GM15510 (cell line): ENCODE measurements around the gene ERC2.

Source experiments
- POLR2A ChIP-seq: IDR thresholded peaks from 3 replicates; pipeline ENCODE4 v1.6.1; 2011; ENCODE audit warnings: borderline replicate concordance; ENCODE audit not compliant: insufficient read length; ENCODE audit errors: extremely low read depth

ERC2 gene

DNA sequence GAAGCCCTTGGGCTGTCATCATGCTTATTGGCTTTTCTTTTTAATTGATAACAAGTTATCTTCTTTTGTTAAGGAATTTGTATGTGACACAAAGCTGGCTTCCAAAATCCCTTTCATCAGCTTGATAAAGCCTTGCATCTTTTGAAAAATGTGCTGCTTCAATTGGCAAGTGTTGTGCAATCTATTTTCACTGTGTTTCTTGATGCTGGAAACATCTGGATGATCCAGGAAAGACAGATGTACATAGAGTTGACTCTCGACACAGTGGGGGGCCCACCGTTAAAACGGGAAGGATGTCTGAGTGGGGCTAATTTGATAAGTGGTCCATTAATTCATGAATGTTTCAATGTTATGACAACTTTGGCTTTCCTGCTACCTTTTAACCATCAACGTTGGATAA is 822.8 kb downstream of the ERC2 start:
- no peak for TF ChIP-seq POLR2A

DNA sequence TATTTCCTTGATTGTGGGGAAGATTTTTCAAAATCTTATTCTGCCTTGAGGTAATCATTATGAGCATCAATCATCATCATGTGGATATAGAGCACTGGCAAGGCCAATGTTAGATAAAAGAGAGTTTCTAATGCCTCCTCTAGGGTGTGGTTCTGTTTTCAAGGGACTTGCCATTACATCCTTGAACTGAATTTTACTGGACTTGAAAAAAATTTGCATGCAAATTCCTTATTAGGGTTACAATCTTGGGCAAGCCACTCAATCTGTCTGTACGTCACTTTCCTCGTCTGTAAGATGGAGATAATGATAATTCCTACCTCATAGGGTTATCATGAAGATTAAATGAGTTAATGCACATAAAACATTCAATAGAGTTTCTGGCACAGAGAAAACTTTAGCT is 825.0 kb downstream of the ERC2 start:
- no peak for TF ChIP-seq POLR2A

DNA sequence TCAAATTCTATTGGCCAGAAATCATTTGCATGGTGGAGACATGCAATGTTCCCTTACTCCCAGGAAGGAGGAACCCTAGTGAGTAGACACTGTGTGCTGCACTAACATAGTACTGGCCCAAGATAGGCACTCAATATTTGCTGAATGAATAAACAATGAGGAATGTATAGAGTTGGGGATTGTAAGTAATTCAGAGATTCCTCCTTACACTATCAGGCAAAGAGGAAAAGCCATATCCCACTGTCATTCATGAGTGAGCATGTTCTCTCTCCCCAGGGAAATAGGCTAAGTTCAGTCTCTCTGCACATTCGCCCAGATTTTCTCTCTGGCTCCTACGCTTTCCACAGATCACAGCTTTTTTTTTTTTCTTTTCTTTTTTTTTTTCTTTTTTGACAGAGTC is 826.3 kb downstream of the ERC2 start:
- TF ChIP-seq POLR2A = no peak

DNA sequence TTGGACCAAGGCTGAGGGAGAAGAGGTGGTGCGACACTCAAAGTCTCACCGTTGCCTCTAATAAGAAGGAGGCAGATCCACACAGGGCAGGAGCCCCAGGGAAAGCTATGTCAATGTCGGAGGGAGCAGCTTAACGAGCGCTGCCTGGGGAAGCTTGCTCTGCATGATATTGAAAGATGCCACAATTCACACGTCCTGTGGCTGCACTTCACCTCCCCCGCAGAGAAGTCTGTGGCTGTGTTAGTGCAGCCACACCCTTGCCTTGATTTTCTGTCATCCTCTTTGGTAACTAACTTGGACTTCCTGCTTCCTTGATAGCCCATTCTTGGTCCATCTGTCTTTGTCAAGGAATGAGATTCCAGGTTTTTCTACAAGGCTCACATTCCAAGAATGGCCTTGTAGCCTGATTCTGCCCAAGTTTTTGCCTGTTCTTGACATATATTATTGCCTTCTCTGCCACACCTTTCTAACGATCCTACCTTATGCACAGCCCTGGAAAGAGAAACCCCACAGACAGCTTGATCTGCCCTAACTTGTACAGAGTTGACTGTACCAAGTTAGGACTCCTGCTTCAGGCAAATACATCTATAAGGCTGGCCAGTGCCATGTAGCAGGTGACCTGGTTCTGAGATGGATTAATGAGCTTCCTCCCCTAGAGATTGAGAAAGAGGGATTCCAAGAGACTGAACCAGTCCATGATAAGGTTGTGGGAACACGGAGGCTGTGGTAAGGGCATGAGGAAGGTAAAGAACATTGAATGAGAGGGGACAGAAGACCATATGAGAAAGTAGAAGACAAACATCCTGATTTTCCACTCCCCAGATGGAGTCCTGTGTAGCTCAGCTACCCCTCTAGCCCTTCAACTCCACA is 828.1 kb downstream of the ERC2 start:
- TF ChIP-seq POLR2A = no peak

DNA sequence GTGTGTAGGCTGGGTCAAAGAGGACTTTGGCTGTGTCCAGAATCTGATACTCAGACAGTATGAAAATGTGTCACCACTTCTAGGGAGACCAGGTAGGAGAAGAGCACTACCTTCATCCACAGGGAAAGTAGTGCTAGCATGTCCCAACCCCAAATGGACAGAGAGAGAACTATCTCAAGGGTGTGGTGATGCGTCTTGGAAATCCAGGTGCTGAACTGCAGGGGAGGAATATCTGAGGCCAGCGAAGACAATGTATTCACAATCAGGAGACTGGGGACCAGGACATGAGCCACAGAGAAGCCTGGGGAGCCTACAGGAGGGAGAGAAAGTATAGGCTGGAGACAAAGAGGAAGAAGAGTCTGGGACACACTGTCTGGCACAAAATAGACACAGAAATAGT is 829.1 kb downstream of the ERC2 start:
- TF ChIP-seq POLR2A = no peak

DNA sequence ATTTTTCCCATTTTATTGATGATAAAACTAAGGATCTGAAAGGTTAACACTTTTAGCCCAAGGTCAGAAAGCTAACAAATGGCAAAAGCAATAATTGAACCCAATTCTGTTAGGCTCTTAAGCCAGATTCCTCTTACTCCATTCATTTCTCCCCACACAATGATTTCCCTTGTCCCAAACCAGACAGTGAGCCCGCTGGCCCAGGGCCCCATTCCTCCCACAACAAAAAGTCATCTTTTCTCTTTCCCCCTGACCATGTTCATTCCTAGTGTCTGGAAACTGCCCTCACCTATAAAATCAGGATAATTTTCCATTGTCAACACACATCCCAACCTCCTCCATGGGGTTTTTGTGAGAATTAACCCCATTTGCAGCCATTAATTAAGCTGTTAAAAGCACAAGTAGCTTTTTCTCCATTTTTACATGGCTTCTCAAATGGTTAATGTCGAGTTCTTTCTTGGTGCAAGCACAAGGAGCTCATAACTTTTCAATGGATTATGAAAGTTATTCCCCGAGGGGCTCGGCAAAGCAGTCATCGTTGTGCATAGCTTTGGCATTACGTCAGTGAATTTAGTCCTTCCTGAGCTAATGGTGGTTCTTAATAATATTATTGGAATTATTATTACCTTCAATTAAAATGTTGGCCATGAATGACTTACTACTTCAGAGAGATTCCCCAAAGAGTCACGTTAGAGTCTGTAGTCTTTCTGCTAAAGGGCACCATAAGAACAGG is 830.2 kb downstream of the ERC2 start:
- no peak for TF ChIP-seq POLR2A

DNA sequence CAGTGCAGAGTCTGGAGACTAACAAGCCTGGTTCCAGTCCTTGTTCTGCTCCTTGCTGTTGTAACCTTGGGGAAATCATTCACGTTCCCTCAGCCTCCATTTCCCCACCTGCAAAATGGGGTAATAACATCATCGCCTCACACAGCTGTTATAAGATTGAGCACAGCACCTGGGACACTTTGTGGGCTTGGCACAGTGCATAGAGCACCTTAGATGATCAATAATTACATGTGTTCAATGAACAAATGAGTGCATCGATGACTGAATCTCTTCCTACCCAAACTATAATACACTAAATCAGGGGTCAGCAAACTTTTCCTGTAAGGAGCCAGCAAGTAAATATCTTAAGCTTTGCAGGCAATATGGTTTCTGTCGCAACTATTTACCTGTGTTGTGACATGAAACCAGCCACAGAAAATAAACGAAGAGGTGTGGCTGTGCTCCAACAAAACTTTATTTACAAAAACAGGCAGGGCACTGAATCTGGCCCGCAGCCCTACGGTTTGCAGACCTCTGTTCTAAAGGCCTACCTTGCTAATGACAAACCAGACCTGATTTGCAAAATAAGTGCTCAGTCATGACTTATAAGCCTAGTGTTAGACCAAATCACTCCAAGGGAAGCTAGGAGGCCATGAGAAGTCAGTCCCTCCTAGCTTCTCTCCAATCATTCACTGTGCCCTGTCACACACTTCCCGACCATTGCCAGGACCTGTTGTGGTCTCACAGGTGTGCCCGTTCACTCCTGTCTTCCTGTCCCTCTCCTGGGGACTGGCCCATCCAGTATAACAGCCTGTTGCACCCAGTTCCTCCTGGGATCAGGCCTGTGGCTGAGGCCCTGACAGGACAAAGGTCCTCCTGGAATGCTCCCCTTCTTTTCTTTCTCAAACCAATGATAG is 831.7 kb downstream of the ERC2 start:
- no peak for TF ChIP-seq POLR2A

DNA sequence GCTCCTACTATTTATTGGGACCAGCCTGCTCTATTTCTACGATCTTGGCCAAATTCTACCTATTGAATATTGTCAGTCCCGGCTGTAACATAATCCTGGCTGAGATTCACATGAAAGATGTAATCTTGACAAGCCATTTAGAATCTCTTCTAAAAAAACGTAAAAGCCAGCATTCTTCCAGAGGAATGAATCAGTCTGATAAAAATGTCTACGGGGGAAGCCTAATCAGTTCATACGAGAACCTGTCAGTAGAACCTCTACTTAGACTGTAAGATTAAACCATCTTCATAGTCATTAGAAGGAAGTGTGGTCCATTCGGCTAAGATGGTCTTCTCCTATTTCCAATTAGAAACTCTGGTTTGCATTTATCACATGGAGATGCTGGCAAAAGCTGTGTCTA is 833.9 kb downstream of the ERC2 start:
- TF ChIP-seq POLR2A = no peak

DNA sequence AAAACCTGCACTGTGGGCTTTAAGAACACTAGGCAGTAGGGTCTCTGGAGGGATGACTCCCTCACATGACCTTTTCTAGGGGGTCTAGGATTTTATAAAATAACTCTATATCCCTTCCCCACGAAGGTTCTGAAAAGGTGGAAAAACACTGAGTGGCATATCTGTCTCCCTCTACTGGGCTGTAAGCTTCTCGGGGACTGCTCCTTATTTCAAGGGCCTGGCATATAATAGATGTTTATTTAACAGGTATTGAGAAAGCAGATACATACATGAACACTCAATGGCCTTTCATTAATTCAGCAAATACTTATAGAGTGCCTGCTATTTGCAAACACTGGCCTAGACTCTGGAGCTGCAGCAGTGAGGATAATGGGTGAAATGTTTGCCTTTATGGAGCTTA is 834.9 kb downstream of the ERC2 start:
- TF ChIP-seq POLR2A = no peak

DNA sequence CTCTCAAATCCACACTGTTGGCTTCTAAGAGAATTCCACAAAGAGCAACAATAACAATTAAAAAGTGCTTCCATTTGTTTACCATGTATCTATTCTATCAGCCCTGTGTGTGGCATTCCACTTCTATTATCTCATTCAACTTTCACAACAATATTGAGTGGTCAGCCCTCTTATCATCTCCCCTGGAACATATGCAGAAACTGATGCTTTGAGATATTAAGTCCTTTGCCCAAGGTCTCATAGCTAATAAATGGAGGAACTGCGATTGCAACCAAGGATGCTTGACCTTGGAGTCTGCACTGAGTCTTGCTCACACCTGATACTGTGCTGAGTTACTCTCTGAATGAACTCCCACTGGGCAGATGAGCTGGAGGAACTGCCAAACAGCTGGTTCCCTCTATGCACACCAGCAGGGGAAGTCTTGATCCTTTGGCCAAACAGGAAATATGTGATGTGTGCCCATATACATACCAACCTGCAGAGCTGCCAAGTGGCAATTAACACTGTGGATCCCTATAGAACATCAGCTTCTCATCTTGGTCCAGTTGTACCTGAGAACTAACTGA is 836.4 kb downstream of the ERC2 start:
- TF ChIP-seq POLR2A = no peak

DNA sequence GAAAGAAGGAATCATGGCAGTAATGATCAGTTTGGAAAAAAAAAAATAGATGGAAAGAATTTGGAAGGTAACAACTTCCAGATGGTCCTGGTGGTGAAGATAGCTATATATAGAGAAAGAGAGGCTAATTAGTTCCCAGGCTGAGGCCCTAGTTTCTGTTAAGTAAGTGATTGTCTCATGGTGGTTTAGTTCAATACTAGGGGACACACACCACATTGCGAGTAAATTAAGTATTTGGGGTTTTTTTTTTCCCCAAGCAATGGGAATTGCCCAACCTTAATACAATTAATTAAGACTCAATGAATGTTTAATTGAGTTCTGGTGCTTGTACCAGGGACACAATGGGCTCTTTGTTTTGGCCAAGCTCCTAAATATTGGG is 837.4 kb downstream of the ERC2 start:
- no peak for TF ChIP-seq POLR2A

DNA sequence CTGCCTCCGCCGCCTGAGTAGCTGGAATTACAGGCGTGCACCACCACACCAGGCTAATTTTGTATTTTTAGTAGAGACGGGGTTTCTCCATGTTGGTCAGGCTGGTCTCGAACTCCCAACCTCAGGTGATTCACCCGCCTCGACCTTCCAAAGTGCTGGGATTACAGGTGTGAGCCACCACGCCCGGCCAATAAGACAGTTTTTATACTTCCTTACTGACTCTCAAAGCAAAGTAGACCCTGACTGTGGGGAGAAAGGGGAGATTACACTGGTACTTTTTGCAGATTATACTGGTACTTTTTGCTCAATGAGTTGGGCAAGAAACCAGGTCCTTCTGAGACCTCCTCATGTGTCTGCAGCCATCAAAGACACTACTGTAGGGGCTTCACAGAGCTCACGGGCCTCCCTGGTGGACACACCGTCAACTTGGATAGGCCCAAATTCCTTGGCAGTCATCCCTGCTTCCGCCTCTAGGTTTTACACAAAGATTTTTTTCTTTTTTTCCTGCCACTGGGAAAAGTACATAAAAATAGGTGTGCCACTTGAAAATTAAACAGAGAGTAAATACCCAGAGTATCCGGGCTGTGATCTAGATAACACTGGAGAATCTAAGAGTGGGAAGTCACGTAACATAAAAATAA is 837.9 kb downstream of the ERC2 start:
- no peak for TF ChIP-seq POLR2A

DNA sequence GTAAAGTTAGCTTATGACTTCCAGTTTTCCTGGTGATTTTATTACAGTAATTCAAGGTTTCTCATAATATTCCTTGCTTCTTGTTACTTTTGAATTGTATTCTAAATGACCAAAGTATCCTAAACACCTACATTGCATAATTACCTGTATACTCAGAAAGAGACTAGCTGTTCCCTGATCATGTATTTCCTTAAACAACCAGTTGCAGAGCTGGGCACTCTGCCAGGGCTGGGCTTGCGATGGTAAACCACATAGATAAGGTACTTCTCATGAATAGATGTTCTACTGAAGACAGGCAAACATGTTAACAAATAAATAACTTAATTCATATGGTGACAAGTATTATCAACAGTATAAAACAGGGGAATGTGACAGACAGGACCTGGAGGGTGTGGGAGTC is 838.8 kb downstream of the ERC2 start:
- no peak for TF ChIP-seq POLR2A

DNA sequence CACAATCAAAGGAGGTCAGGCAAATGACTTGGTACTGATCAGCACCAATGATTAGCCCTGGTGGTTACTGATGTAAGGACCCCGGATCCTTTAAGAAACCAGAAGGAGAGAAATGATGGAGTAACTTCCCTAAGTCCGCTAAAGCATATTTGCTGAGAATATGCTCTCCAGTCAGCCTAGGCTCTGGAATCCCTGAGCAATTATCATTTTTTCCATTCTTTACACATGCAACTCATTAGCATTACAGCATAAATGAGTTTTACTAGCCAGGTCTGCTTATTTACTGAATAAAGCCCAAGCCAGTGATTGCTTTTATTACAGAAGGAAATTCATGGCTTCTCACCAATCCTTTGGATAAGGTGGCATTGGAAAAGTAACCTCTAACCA is 842.0 kb downstream of the ERC2 start:
- TF ChIP-seq POLR2A = no peak

DNA sequence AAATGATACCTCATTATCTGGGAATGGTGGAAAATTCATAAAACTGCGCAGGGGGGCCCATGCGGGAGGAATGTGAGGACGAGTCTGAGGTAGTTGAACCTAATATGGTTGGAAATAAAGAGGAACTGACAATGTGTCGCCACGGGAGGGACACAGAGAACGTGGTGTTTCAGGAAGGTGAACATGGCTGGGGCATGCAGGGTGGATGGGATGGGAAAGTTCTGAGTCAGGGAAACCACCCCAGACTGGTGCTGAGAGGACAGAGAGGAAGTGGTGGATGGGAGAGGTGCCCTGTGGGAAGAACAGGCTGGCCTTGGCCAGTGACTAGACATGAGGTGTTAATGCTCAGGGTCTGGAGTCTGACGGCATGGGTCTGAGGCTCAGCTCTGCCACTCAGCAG is 844.0 kb downstream of the ERC2 start:
- no peak for TF ChIP-seq POLR2A

DNA sequence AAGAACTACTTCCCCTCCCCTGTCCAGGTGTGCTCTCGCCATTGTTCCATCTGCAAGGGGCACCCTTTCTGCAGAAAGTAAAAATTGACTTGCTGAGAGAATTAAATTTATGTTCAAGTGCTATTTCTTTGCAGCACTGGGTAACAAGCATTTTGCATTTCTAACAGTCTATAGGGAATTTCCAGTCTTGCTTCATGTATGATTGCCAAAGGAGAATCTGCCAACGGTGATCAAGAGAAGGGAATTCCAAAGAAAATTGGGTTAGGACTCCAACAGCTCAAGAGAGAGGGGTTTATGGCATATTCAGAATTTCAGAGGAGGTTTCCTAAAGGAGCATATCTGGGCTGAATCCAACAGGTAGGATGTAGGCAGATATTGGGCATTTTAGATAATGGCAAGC is 844.5 kb downstream of the ERC2 start:
- no peak for TF ChIP-seq POLR2A
